Activated CD8-positive, alpha-beta memory T cell treated with anti-CD3 and anti-CD28 coated beads, Interleukin-2, amount 50 U/mL, for 1 hour (primary cell): ENCODE data around the gene AP1G1.
"Not testable (repeated sequence)": the region's sequence is repeated elsewhere in the genome, so short reads cannot be mapped to it uniquely, and the experiment has no call there.

Experiments used
- DNase-seq: peaks from one replicate; pipeline ENCODE4 v3.0.0-alpha.2; 2020; ENCODE audit errors: extremely low read depth

AP1G1 gene

DNA sequence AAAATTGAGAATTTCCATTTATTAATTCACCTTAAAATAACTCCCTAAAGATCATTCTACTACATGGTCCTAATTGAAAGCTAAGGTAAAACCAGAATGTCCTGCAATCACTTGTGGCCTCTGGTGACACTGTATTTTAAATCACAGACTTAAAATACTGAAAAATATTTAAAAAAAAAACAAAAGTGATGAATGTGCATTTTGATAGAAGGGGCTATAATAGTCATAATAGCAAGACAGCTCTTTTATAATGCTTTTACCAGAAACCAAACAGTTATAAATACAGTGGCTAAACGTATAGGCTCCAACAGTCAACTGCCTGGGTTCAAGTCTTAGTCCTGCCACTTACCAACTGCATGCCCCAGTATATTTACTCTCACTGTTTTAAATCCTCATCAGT, 105.3 kb downstream of the AP1G1 start:
- no peak for DNase-seq

DNA sequence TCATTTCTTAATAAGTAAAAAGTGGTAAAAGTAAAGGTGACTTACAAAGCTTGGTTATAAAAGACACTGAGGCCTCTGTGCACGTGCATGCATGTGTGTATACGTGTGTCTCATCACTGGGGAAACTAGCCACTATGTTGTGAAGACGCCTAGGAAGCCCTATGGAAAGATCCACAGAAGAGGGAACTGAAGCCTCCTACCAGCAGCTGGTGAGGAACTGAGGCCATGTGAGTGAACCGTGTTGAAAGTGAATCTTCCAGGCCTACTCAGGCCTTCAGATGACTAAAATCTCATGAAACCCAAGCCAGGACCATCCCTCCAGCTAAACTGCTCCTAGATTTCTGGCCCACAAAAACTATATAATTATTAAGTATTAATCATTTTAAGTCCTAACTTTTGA, 107.8 kb downstream of the AP1G1 start:
- no peak for DNase-seq

DNA sequence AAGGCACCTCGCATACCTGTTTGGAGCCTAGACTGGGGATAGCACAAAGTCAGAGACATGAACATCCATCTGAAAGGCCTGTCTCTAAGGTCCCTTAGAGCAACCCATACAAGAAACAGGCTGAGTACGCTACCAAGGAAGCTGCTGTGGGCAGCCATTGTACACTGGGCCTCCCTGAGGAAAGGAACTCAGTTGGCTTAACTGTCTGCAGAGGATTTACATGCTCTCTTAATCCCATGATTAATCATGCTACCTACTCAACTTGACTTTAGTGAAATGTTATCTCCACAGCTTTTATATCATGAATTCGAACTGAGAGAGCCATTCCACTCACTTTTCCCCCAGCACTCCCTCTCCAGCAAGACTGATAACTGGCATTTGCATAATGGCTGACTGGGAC, 110.1 kb downstream of the AP1G1 start:
- DNase-seq = no peak

DNA sequence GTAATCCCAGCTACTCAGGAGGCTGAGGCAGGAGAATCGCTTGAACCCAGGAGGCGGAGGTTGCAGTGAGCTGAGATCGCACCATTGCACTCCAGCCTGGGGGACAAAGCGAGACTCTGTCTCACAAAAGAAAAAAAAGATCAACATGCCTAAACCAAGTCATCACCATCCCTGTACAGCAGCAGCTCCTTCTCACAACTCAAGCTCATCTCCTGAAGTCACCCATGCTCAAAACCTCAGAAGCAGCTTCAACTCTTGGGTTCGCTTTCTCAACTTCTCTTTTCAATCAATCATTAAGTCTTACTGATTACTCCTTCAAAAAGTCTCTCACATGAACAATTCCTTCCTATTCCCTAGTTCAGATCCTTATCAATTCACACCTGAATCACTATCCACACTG, 115.5 kb downstream of the AP1G1 start:
- no peak for DNase-seq

DNA sequence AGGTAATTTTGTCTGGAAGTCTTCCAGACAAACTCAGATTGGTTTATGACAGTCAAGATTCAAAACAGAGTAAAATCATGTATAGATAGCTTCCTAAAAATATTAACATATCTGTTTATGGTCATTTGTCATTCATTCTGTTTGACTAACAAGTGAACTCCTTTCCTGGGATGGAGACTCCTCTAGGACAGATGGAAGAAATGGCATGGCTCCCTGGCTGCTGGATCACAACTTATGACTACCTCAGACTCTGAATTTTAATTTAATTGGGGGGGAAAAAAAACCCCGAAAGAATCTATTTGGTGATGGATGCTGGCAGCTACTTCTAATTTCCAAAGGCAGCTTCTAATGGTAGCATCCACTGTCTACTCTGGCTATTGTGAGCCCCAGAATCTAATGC, 118.7 kb downstream of the AP1G1 start:
- no peak for DNase-seq

DNA sequence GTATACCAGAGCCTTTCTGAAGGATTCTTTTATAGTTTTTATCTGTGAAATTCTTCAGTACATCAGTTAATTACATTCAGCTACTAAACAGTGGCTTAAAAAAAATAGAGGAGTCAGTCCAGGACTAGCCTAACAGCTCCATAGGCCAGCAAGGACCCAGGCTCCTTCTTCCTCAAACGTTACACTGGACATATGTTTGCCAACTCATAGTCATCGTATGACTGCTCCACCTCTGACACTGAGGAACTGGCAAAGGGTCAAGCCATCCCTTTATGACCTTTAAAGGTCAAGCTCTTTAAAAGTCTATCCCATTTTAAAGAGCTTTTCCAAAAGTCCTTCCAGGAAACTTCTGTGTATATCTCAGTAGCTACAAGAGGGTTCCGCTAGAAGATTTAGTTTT, 120.8 kb downstream of the AP1G1 start:
- DNase-seq = no peak

DNA sequence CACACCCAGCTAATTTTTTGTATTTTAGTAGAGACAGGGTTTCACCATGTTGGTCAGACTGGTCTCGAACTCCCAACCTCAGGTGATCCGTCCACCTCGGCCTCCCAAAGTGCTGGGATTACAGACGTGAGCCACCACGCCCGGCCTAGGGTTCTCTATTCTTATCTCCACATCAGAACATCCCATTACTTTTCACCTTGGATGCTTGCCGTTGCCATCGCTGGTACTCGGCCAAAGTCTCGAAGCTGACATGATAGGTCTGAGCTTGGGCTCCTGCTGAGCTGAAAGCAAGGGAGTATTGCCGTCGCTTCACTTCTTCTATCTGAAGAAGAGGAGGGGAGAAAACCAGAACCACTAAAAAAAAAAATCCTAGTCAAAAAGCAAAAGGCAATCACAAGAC, 124.4 kb downstream of the AP1G1 start:
- DNase-seq = not testable (repeated sequence)

DNA sequence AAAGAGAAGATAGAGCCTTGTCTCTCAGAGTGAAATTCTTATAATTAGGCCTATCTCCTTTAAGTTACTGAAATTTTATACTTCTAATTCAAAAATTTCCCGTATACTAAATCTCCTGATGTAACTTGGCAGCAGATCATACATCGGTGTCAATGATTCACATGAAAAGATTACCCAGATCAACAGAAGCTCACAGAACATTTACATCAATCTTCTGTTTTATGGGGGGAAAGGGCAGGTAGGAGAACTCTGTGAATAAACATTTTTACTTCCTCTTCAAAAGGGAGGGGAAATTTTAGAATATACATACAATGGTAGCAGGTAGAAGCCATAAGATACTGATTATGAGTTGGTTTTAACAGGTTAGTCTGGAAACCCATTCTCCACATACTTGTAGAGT, 127.3 kb downstream of the AP1G1 start:
- no peak for DNase-seq
